GM21423 (cell line): ENCODE measurements around the gene SLC25A22.

Experiments
- ATAC-seq: cut with Tn5 transposase; IDR thresholded peaks from one replicate; pipeline ENCODE4 v1.9.1; 2021; ENCODE audit warnings: mild to moderate bottlenecking, moderate library complexity; ENCODE audit not compliant: unreplicated experiment

The SLC25A22 gene

GRCh38 chr11:834371-835316 lies 36.6 kb upstream of the SLC25A22 start:
- ATAC-seq: no peak

DNA sequence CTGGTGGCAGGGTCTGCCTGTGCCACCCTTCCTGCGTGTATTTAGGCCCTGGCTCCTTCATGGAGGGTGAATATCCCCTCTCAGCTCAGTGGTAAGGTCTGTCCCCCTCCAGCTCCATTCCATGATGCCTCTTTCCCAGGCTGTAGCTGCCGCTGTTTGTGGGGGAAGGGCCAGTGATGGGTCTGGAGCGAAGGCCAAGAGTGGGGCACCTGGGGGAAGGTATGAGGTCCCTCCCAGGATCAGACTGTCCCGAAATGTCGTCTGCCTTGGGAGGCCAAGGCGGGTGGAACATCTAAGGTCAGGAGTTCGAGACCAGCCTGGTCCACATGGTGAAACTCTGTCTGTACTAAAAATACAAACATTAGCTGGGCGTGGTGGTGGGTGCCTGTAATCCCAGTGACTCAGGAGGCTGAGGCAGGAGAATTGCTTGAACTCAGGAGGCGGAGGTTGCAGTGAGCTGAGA lies 35.8 kb upstream of the SLC25A22 start:
- no peak for ATAC-seq

- no peak for ATAC-seq
Observed at GRCh38 chr11:833114-833791, 35.2 kb upstream of the SLC25A22 start.

GRCh38 chr11:832529-833113 lies 34.5 kb upstream of the SLC25A22 start, which contains the start of gene CD151:
TSS of gene CD151 (plus strand) at chr11:832952. CDS start at chr11:836070, 3,118 bp downstream.
- no peak for ATAC-seq

DNA sequence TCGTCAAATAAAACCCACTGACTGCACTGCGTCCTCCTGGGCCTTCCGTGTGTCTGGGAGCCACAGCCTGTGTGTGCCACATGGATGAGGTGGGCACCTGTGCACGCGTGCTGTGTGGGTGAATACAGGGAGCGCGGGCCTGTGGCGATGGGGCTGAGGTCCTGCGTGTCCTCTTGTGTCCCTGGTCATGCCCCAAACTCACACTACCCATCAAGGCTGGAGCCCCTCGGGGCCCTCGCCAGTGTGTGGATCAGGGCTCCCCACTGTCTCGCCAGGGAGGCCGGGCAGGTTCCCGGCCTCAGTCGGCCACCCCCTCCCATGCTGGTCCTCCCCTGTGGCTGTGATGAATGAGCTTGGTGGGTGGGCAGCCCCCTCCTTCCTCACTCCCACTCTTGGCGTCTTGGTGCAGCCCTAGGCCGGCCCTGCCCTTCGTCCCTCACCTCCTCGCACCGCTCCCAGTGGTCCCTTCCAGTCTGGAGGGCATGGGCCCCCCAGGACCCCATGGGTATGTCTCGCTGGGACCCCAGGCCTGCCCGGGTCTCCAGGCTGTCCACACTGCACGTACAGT lies 34.0 kb upstream of the SLC25A22 start:
- ATAC-seq: no peak

DNA sequence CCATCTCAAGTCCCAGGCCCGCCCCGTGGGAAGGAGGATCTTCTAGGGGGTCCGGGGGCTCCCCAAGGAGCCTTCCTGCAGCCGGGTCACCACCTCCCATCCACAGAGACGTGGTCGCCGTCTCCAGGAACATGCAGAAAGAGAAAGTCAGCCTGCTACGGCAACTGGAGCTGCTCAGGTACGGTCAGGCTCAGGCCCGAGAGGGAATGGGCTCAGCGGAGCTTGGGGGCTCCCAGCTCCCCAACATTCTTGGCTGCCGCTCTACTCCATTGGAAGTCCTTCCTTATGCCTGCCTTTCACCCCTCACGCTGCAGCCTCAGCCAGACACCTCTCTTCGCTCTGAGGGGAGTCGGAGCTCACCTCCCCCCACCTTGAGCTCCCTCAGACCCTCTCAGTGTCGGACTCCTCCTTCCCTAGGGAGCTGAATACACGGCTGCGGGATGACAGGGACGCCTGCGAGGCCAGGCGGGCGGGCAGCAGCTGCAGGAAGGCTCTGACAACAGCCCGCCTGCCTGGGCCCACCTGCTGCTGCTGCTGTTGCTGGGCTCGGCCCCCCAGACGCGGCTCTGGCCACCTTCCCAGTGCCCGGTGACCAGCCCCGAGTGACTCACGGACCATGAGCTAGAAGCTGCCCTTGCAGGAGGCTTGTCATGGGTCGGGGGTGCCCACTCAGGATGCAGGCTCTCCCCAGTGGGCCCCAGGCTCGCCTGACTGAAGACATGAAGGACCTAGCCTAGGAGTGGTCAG lies 33.2 kb upstream of the SLC25A22 start:
- ATAC-seq: no peak

DNA sequence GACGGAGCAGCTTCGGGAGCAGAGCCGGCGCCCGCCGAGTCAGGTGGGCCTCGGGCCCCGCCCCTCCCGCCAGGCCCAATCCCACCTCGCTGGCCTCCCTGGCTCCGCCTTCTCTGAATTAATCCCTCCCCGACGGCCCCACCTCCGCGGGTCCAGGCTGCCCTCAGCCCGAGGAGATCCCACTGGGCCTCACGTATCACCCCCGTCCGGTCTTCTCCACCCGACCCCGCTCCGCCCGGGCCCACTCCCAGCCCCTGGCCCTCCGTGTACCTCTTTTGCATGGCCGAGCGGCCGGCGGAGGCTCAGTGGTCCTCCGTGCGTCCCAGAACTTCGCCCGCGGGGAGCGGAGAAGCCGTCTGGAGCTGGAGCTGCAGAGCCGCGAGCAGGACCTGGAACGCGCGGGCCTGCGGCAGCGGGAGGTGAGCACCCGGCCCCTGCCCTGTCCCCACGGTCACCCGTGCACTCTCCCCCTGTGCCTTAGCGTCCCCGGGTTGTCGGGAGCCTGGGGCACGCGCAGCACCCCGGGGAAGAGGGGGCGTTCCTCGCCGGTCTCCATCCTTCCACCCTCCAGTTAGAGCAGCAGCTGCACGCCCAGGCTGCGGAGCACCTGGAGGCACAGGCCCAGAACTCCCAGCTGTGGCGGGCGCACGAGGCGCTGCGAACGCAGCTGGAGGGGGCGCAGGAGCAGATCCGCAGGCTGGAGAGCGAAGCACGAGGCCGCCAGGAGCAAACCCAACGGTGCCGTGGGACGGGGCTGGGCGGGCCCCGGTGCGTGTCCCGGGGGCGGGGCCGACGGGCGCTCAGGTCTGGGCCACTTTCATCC lies 32.4 kb upstream of the SLC25A22 start:
- ATAC-seq: no peak

GRCh38 chr11:829847-830294 lies 31.8 kb upstream of the SLC25A22 start:
- no peak for ATAC-seq

DNA sequence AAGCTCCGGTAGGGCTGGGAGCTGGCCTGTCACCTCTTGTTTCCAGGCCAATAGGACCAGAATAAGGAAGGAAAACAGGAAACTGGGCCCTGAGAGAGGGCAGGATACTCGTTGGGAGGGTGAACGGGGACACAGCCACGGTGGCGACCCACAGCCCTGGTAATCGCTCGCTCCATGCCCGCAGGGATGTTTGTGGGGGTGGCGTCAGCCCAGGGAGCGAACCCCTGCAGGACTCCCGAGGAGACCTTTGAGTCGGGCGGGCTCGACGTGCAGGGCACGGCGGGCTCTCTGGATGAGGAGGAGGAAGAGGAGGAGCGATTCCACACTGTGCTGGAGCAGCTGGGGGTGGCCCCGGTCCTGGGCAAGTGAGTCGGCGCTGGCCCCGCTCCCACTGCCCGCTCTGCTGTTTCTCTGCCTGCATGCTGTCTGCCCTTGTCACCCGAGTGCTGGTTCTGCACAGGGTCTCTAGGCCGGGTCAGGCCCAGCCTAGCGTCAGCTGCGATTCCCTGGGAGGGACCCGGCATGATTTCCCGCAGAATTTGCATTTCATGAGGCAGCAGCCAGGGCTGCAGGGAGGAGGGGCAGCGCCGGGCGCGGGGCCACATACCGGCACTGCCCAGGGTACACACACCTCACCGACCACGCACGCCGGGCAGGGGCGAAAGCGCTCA lies 31.2 kb upstream of the SLC25A22 start:
- ATAC-seq: no peak

DNA sequence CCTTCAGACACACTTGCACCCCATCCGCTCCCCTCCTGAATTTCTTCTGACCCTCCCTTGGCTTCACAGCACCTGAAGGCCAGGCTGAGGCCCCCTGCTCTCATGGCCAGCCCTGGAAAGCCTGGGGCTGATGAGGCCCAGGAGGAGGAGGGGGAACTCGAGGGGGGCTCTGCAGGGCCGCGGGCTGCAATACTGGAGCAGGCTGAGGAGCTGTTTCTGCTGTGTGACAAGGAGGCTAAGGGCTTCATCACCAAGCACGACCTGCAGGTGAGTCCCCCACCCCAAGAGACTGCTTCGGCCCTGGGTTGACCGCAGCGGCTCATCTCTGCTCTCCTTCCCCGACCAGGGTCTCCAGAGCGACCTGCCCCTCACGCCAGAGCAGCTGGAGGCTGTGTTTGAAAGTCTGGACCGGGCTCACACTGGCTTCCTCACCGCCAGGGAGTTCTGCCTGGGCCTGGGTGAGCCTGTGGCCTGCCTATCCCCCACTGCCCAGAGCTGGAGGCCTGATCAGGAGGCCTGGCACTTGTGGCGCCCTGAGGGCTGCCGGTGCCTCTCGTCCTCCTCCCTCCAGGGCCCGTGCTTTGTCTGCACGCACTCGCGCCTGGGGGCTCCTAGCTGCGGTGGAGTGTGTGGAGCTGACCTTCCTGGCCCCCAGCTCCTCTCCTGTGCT lies 30.6 kb upstream of the SLC25A22 start:
- ATAC-seq: no peak

DNA sequence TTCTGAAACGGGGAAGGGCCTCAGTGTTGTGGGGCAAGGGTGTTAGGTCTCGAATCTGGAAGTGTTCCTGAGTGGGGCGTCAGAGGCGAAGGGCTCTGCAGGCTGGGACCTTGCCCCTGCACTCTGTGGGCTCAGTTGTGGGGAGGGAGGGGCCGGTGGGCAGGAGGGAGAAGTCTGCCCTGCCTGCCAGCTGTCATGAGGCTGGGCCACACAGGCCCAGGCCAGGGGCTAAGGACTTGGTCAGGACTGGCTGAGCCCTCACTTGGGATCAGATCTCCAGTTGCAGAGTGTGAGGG lies 29.8 kb upstream of the SLC25A22 start, which contains the start of gene CRACR2B:
Gene CRACR2B (plus strand): TSS at position 23 of the 296 bp plus-strand sequence. CDS start 689 bp downstream, outside the sequence.
- ATAC-seq: no peak

DNA sequence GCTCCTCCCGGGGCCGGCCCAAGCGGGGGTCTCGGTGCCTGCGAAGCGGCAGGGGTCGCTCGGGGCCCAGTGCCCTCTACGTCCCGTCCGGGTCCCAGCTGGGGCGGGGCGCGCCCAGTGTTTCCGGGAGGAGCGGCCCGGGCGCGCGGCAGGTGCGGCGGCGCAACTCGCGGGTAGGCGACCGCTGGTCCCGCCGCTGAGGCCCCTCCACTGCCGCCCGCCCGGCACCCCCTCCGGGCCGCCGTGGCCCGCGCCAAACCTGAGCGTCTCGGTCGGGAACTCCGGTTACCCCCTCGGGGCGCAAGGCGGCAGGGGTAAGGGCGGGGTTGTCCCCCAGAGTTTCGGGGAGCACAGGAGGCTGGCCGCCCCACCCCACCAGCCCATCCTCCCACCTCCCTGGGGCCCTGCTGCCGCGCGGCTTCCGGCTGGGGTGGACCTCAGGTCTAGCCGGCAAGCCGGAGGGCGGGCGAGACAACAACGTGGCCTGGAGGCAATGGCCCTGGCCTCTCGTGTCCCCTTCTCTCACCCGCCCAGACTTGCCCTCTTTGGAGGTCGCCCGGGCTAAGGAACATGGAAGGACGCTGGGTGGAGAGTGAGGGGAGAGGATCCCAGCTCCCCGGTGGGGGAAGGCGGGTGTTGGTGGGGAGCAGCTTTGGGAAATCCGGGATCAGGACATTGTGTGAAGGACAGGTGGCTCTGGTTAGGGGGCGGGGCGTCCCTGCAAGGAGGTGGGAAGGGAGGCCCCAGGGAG lies 29.2 kb upstream of the SLC25A22 start:
- ATAC-seq: no peak

- no peak for ATAC-seq
Observed at GRCh38 chr11:826836-827145, 28.7 kb upstream of the SLC25A22 start.

- no peak for ATAC-seq
Observed at GRCh38 chr11:826227-826621, 28.1 kb upstream of the SLC25A22 start.

DNA sequence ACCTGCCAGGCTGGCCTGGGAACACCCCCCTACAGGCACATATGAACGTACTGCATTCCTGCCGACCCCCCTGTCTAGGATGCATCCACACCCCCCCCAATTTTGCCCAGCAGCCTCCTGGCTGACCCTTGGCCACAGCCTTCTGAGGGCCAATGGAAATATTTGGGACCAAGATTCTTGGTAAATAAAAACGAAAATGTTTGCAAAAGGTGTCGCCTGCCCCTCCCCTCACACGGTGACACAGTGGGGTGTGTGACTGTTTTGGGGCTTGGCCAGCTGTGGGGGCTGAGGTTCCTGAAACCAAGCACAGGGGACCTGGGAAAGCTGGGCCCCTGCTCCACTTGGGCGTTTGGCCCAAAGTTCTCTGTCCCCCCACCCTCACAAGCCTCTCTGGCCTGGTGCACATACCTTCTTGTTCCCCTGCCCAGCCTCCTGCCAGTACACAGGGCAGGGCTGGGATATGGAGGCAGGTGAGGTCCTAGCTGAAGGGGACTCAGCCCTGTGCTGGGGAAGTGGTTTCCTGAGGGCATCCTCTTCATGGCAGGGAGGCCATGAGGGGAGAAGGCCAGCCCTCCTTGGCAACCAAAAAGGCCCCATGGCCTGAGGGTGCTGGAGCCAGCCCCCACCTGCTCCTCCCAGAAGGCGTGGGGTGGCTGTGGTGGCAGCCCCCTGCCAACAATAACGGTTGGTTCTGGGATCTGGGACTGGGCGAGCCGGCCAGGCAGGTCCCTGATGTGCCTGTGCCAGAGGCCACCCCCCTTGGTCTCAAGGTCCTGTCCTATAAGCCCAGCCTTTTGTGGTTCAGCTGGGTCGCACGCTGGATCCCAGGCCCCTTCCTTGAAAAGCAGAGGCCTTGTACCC lies 27.5 kb upstream of the SLC25A22 start:
- no peak for ATAC-seq

DNA sequence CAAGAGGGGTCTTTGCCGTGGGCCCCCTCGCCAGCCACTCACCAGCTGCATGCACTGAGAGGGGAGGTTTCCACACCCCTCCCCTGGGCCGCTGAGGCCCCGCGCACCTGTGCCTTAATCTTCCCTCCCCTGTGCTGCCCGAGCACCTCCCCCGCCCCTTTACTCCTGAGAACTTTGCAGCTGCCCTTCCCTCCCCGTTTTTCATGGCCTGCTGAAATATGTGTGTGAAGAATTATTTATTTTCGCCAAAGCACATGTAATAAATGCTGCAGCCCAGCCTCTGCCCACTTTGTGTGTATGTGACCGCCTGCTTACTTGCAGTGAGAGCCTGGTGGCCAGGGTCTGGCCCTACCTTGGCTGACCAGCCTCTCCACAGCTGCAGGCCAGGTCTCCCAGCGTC lies 26.9 kb upstream of the SLC25A22 start:
- ATAC-seq: no peak

- ATAC-seq: no peak
Observed at GRCh38 chr11:824292-824880, 26.3 kb upstream of the SLC25A22 start.
